Body of pancreas (tissue), 4 donors: ENCODE results near the gene SMARCD2. TPM values are rescaled to one million over a fixed set of nuclear protein-coding genes. Genes with fewer than 3 reads are reported as not detected.
"Not testable (repeated sequence)": the region's sequence is repeated elsewhere in the genome, so short reads cannot be mapped to it uniquely, and the experiment has no call there.

Experiments used
- ATAC-seq: fragments of 150-250 bp; one replicate; pipeline ENCODE4 v1.9.1; 2016
- DNase-seq, 4 donors: peaks; one replicate each; pipeline ENCODE4 v3.0.0-alpha.2; 2019
- H3K27ac ChIP-seq, 4 donors: fragments of 200-600 bp; sonication (generic); 1 replicate in 3 of 4; 2 replicates in 1 of 4; pipeline versions ENCODE4 v1.5.1 to v1.6.1; 2016 to 2019; ENCODE audit warnings: mild to moderate bottlenecking in 1 of 4, mixed read lengths in 1 of 4, moderate library complexity in 1 of 4
- H3K27me3 ChIP-seq, 2 donors: fragments of 200-600 bp; sonication (generic); one replicate each; pipeline ENCODE4 v1.6.0; 2016; ENCODE audit warnings: mild to moderate bottlenecking in 1 of 2
- H3K36me3 ChIP-seq, 2 donors: fragments of 200-600 bp; sonication (generic); replicated peaks in 1 of 2; 2 replicates each; pipeline ENCODE4 v1.5.1; 2016; ENCODE audit warnings: low read depth in 2 of 2; ENCODE audit not compliant: insufficient read depth in 1 of 2
- H3K4me1 ChIP-seq: fragments of 200-600 bp; sonication (generic); one replicate; pipeline ENCODE4 v1.6.0; 2016
- H3K4me3 ChIP-seq, 2 donors: fragments of 200-600 bp; sonication (generic); 1 replicate in 1 of 2; 2 replicates in 1 of 2; pipeline ENCODE4 v1.5.1; 2016 to 2019
- H3K9me3 ChIP-seq, 3 donors: fragments of 200-600 bp; sonication (generic); 1 replicate in 2 of 3; 2 replicates in 1 of 3; pipeline ENCODE4 v1.5.1; 2016
- CTCF ChIP-seq, 7 experiments: fragments of 450-650 bp in 4 of 7; fragments of 200-600 bp in 3 of 7; sonication (generic) in 3 of 7; IDR thresholded peaks; one replicate each; pipeline ENCODE4 v1.5.1; 2016 to 2019; ENCODE audit warnings: antibody characterized with exemption in 7 of 7
- POLR2A ChIP-seq, 3 donors: fragments of 450-650 bp; IDR thresholded peaks; one replicate each; pipeline ENCODE4 v1.6.1; 2016; ENCODE audit warnings: antibody characterized with exemption in 3 of 3, mild to moderate bottlenecking in 2 of 3
- WGBS, 2 donors: methylation state at CpG; one replicate each; pipeline ENCODE4 v1.1.5; 2017; 5-methylcytosine and 5-hydroxymethylcytosine counted together
- intact Hi-C: fragments of 100-400 bp; cut with DNase I; formaldehyde crosslinking; loops from one replicate; pipeline ENCODE4 v1.15.1; 2023
- total RNA-seq, 2 donors: library from RNA; depleted of rRNA; stranded (reverse); fragments of >200 nt; gene quantifications; one replicate each; pipeline ENCODE4 v1.1.0, GENCODE V29; 2016

Gene SMARCD2
- total RNA-seq, 2 donors from 2014 or later, result 75.8 to 87.9 TPM

GRCh38 chr17:63843910-63844677, 1.6 kb upstream of the SMARCD2 start:
- ATAC-seq, result no peak
- Histone ChIP-seq H3K4me1 (peaks cover 40% of the 10 kb centered on the region), H3K36me3 (no peaks in the 10 kb centered on the region), H3K27me3 (no peaks in the 10 kb centered on the region), H3K27ac (peak overlapping the region in 3 of 4 donors; percentile 87 to 94 (median 92)), H3K4me3 (no peak overlapping the region), H3K9me3 (peaks cover 0 to 6% (median 0%) of the 10 kb centered on the region in 3 donors)
- no peak for DNase-seq
- intact Hi-C loops, result no loop called here
- no peak for TF ChIP-seq POLR2A (IDR thresholded peaks at IDR 0.05)
- no peak for TF ChIP-seq CTCF (IDR thresholded peaks at IDR 0.05)
- 76 to 89% methylated on average over 9 of the region's 9 CpGs for WGBS, 2 donors

GRCh38 chr17:63843387-63843888, 953 bp upstream of the SMARCD2 start:
- 9 to 12% methylated on average over 15 to 19 of the region's 19 CpGs for WGBS, 2 donors
- H3K4me3 ChIP-seq, result peak overlapping the region in 1 of 2 donors; percentile 32
- H3K4me1 ChIP-seq, result peaks cover 40% of the 10 kb centered on the region
- DNase-seq, result peak in 3 of 4 donors; percentile 45 to 68 (median 55)
- H3K27ac ChIP-seq, result peak overlapping the region; percentile 85 to 94 (median 90)
- H3K36me3 ChIP-seq, intact Hi-C loops, H3K9me3 ChIP-seq, ATAC-seq, H3K27me3 ChIP-seq: not testable (repeated sequence)

DNA sequence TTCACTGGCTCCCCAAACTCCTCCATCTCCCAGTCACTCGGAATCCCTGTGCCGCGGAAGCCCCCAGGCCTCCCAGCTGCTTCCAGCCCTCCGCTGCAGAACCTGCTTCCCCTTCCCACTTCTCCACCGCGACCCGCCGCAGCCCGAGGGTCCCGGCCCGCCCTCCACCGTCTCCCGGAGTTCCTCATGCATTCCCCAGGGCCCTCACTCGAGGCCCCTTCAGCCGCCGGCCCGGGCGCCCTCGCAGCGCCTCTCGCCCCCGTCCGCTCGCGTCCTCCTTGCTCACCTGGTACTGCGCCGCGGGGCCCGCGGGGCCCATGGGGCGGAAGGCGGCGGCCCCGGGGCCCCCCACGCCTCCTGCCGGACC, 329 bp downstream of the SMARCD2 start:
- intact Hi-C loops, result no loop called here
- Histone ChIP-seq H3K27ac (peak overlapping the region; percentile 87 to 94 (median 93)), H3K9me3 (no peaks in the 10 kb centered on the region), H3K27me3 (no peaks in the 10 kb centered on the region), H3K4me1 (peaks cover 51% of the 10 kb centered on the region), H3K4me3 (peak overlapping the region; percentile 75 to 83), H3K36me3 (no peaks in the 10 kb centered on the region)
- ATAC-seq (peak; percentile 12), DNase-seq (peak in 3 of 4 donors; percentile 38 to 53 (median 42))
- TF ChIP-seq CTCF (IDR thresholded peaks at IDR 0.05) (no peak), POLR2A (IDR thresholded peaks at IDR 0.05) (peak in 1 of 3 donors; percentile 2)
- 0% methylated on average over 20 to 31 of the region's 36 CpGs for WGBS, 2 donors

DNA sequence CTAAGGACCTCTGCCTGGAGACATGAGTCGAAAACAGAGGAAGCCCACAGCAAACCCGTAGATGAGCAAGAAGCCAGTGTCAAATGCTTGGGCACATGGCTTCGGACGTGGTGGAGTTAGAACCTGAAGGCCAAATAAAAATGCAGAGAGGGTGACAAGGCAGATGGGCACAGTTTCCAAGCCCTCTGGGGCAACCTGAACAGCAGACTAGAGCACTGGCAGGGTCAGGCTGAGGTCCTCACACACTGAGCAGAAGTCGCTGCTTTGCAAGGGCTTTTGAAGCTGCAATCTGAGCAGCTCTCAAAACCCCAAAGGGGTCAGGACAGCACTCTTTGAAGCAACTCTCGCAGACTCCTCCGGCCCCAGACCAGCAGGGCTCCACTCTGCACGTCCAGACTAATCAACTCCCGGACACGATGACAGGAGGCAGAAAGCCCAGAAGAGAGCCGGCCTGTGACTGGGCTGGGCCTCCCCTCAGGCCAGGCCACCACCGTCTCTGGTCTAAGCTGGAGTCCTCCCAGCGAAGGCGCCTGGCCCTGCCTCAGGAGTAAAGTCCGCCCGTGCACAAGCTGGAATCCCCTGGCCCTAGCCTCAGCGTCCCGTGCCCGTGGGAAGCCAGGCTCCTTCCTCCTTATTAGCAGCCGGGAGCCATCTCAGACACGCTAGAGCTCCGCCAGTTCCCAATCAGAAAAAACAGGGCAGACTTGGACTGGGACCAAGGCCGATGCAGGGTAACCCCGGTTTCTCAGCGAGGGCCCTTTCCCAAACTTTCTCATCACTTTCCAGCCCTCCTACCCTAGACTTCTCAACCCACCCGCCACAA, 924 bp downstream of the SMARCD2 start:
- peak; percentile 61 to 65 (median 65) for DNase-seq
- peak; percentile 1 for ATAC-seq
- TF ChIP-seq CTCF (IDR thresholded peaks at IDR 0.05) (no peak), POLR2A (IDR thresholded peaks at IDR 0.05) (peak in 2 of 3 donors; percentile 37 to 45)
- Histone ChIP-seq H3K4me1 (peaks cover 57% of the 10 kb centered on the region), H3K4me3 (peak overlapping the region; percentile 75 to 83), H3K36me3 (no peaks in the 10 kb centered on the region), H3K27ac (peak overlapping the region; percentile 87 to 94 (median 93)), H3K9me3 (no peaks in the 10 kb centered on the region), H3K27me3 (no peaks in the 10 kb centered on the region)
- 3 to 7% methylated on average over 9 to 24 of the region's 26 CpGs for WGBS, 2 donors
- intact Hi-C loops, result no loop called here
